ENCODE data around the gene TCF7L2.

TCF7L2 gene

GRCh38 chr10:113007821-113008220 lies 57.8 kb downstream of the TCF7L2 start:
- peaks cover 62% of the 10 kb centered on the region for H3K4me1 ChIP-seq (ENCODE audit: insufficient read depth, low read length, severe bottlenecking)
- TF ChIP-seq CTCF (IDR thresholded peaks at IDR 0.05; ENCODE audit: low read length), result no peak
- no peak for TF ChIP-seq EZH2 (IDR thresholded peaks at IDR 0.05; ENCODE audit: borderline replicate concordance, low read length)
- H3K4me3 ChIP-seq (ENCODE audit: low read depth, low read length, poor library complexity, severe bottlenecking), result peak overlapping the region; percentile 8
- no peaks in the 10 kb centered on the region for H3K27me3 ChIP-seq (ENCODE audit: insufficient read depth, low read length)
- H2AFZ ChIP-seq (ENCODE audit: low read length), result no peak overlapping the region
- peak overlapping the region; percentile 42; the same call in 1 of the 2 replicates for H3K4me2 ChIP-seq (ENCODE audit: low read length)
- 0 out of 2 replicates have a peak, but pooled peaks cover 3% of the 10 kb centered on the region for H3F3A ChIP-seq (ENCODE audit: insufficient read depth, low read length)
- H3K9me2 ChIP-seq (ENCODE audit: low read depth, low read length), result no peaks in the 10 kb centered on the region
- H4K20me1 ChIP-seq (ENCODE audit: insufficient read depth, low read length), result no peaks in the 10 kb centered on the region
- peaks cover 12% of the 10 kb centered on the region; the same call in 1 of the 2 replicates for H3K36me3 ChIP-seq (ENCODE audit: insufficient read depth, low read length)
- peaks cover 29% of the 10 kb centered on the region; the same call in 1 of the 2 replicates for H3K79me2 ChIP-seq (ENCODE audit: insufficient read depth, low read length)
- H3K9ac ChIP-seq (ENCODE audit: low read length), result peak overlapping the region; percentile 23; the same call in 1 of the 2 replicates
- H3K9me3 ChIP-seq (ENCODE audit: low read length), result no peaks in the 10 kb centered on the region
- H3K27ac ChIP-seq (ENCODE audit: low read depth, low read length, poor library complexity, severe bottlenecking), result peak overlapping the region; percentile 68

GRCh38 chr10:113011592-113012374 lies 61.7 kb downstream of the TCF7L2 start:
- peaks cover 39% of the 10 kb centered on the region for H3K79me2 ChIP-seq (ENCODE audit: insufficient read depth, low read length)
- H3K4me1 ChIP-seq (ENCODE audit: insufficient read depth, low read length, severe bottlenecking), result peaks cover 62% of the 10 kb centered on the region
- no peaks in the 10 kb centered on the region for H3K27me3 ChIP-seq (ENCODE audit: insufficient read depth, low read length)
- no peaks in the 10 kb centered on the region for H3K9me3 ChIP-seq (ENCODE audit: low read length)
- H3F3A ChIP-seq (ENCODE audit: insufficient read depth, low read length), result 0 out of 2 replicates have a peak, but pooled peaks cover 3% of the 10 kb centered on the region
- no peak overlapping the region for H2AFZ ChIP-seq (ENCODE audit: low read length)
- no peak overlapping the region for H3K27ac ChIP-seq (ENCODE audit: low read depth, low read length, poor library complexity, severe bottlenecking)
- no peak overlapping the region for H3K9ac ChIP-seq (ENCODE audit: low read length)
- TF ChIP-seq CTCF (IDR thresholded peaks at IDR 0.05; ENCODE audit: low read length), result no peak
- TF ChIP-seq EZH2 (IDR thresholded peaks at IDR 0.05; ENCODE audit: borderline replicate concordance, low read length), result no peak
- H3K4me2 ChIP-seq (ENCODE audit: low read length), result no peak overlapping the region
- no peaks in the 10 kb centered on the region for H3K9me2 ChIP-seq (ENCODE audit: low read depth, low read length)
- H4K20me1 ChIP-seq (ENCODE audit: insufficient read depth, low read length), result no peaks in the 10 kb centered on the region
- H3K4me3 ChIP-seq (ENCODE audit: low read depth, low read length, poor library complexity, severe bottlenecking), result no peak overlapping the region
- H3K36me3 ChIP-seq (ENCODE audit: insufficient read depth, low read length), result peaks cover 12% of the 10 kb centered on the region; the same call in 1 of the 2 replicates

- Histone ChIP-seq H4K20me1 (ENCODE audit: insufficient read depth, low read length) (no peaks in the 10 kb centered on the region), H3K9me2 (ENCODE audit: low read depth, low read length) (no peaks in the 10 kb centered on the region), H3K4me3 (ENCODE audit: low read depth, low read length, poor library complexity, severe bottlenecking) (no peak overlapping the region), H3K4me2 (ENCODE audit: low read length) (no peak overlapping the region), H3K79me2 (ENCODE audit: insufficient read depth, low read length) (peaks cover 39% of the 10 kb centered on the region), H3K9ac (ENCODE audit: low read length) (no peak overlapping the region), H3K9me3 (ENCODE audit: low read length) (no peaks in the 10 kb centered on the region), H3K36me3 (ENCODE audit: insufficient read depth, low read length) (no peaks in the 10 kb centered on the region), H2AFZ (ENCODE audit: low read length) (no peak overlapping the region), H3K27me3 (ENCODE audit: insufficient read depth, low read length) (no peaks in the 10 kb centered on the region), H3K27ac (ENCODE audit: low read depth, low read length, poor library complexity, severe bottlenecking) (no peak overlapping the region), H3K4me1 (ENCODE audit: insufficient read depth, low read length, severe bottlenecking) (peaks cover 79% of the 10 kb centered on the region), H3F3A (ENCODE audit: insufficient read depth, low read length) (0 out of 2 replicates have a peak, but pooled peaks cover 3% of the 10 kb centered on the region)
- no peak for TF ChIP-seq CTCF (IDR thresholded peaks at IDR 0.05; ENCODE audit: low read length)
- no peak for TF ChIP-seq EZH2 (IDR thresholded peaks at IDR 0.05; ENCODE audit: borderline replicate concordance, low read length)
These were observed 65.2 kb downstream of the TCF7L2 start for GRCh38 chr10:113015201-113015600.
